Lower leg skin (tissue), 4 donors: Measurements from ENCODE around the gene R3HDM2. TPM values are rescaled to one million over a fixed set of nuclear protein-coding genes. Genes with fewer than 3 reads are reported as not detected.

Experiments
- DNase-seq, 2 donors: peaks; one replicate each; pipeline ENCODE4 v3.0.0-alpha.2; 2019; ENCODE audit warnings: low spot score in 2 of 2
- H3K4me3 ChIP-seq: fragments of 200-600 bp; sonication (generic); 2 replicates; pipeline ENCODE4 v1.5.1; 2017; ENCODE audit warnings: mild to moderate bottlenecking, low read depth; ENCODE audit not compliant: poor library complexity, severe bottlenecking
- POLR2A ChIP-seq, 2 donors: fragments of 450-650 bp; IDR thresholded peaks; one replicate each; pipeline ENCODE4 v1.6.1; 2016 to 2017; ENCODE audit warnings: antibody characterized with exemption in 2 of 2, mild to moderate bottlenecking in 1 of 2, moderate library complexity in 1 of 2
- WGBS, 2 donors: methylation state at CpG; one replicate each; pipeline ENCODE4 v1.1.5; 2018; 5-methylcytosine and 5-hydroxymethylcytosine counted together
- intact Hi-C: fragments of 100-400 bp; cut with DNase I; formaldehyde crosslinking; loops from one replicate; pipeline ENCODE4 v1.15.0; 2023; ENCODE audit warnings: low total_unique reads
- total RNA-seq, 4 donors: library from RNA; depleted of rRNA; stranded (reverse); fragments of >200 nt; gene quantifications; one replicate each; pipeline ENCODE4 v1.1.0, GENCODE V29; 2016
- TF ChIP-seq, protein P1 (sequence below), 3 donors: fragments of 450-650 bp; IDR thresholded peaks; one replicate each; pipeline ENCODE4 v1.5.1; 2016; ENCODE audit warnings: antibody characterized with exemption in 3 of 3, mild to moderate bottlenecking in 3 of 3, moderate library complexity in 2 of 3

Gene R3HDM2
- total RNA-seq = 10 to 100 TPM; 37.2 to 64.6 (median 54.3) TPM

DNA sequence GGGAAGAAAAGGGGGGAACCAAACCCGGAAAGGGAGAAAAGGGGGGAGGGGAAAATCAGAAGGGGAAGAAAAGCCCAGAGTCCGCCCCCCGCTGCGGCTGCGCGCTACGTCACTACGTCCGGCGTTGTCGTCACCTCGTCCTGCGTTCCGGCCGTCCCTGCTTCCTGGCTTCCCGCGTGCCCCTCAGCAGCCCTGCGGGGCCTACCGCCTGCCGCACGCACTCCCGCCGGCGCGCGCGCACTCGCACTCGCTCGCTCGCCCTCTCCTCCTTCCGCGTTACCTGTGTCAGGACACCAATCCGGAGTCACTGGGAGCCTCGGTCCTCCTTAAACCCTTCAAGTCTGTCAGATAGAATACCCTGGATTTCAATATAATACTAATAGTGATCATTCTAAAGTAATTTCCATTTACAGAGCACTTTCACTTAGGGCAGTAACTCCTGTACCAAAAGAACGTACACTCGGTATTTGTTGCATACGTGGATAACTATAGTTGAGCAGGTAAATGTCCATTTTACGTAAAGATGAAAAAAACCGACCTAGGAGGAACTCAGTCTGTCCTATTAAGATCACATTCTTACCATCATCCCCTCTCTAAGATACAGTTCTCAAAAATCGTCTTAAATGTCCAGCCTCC, at the start of gene R3HDM2:
TSS of gene R3HDM2 (minus strand) at position 113 of the 636 bp plus-strand sequence. CDS start 120,615 bp downstream, outside the sequence.
- H3K4me3 ChIP-seq = peak within 1 kb of the TSS; percentile 45
- intact Hi-C loops = no loop called here
- peak in 1 of 2 donors; percentile 70 for TF ChIP-seq POLR2A (IDR thresholded peaks at IDR 0.05)
- TF ChIP-seq, protein P1, sequence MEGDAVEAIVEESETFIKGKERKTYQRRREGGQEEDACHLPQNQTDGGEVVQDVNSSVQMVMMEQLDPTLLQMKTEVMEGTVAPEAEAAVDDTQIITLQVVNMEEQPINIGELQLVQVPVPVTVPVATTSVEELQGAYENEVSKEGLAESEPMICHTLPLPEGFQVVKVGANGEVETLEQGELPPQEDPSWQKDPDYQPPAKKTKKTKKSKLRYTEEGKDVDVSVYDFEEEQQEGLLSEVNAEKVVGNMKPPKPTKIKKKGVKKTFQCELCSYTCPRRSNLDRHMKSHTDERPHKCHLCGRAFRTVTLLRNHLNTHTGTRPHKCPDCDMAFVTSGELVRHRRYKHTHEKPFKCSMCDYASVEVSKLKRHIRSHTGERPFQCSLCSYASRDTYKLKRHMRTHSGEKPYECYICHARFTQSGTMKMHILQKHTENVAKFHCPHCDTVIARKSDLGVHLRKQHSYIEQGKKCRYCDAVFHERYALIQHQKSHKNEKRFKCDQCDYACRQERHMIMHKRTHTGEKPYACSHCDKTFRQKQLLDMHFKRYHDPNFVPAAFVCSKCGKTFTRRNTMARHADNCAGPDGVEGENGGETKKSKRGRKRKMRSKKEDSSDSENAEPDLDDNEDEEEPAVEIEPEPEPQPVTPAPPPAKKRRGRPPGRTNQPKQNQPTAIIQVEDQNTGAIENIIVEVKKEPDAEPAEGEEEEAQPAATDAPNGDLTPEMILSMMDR (IDR thresholded peaks at IDR 0.05) = no peak
- DNase-seq = peak; percentile 95 to 99
- 1 to 2% methylated on average over 41 of the region's 41 CpGs for WGBS, 2 donors

- WGBS, 2 donors = 77 to 78% methylated on average over 6 of the region's 6 CpGs
- no peak for DNase-seq
- intact Hi-C loops = no loop called here
- no peak within 1 kb of the TSS for H3K4me3 ChIP-seq
- TF ChIP-seq POLR2A (IDR thresholded peaks at IDR 0.05) = no peak
- TF ChIP-seq, protein P1 (IDR thresholded peaks at IDR 0.05) = no peak
Observed at GRCh38 chr12:57479376-57480115, 48.7 kb upstream of the R3HDM2 start, which contains the start of gene ARHGAP9. TSS of gene ARHGAP9 (minus strand) at chr12:57479866. CDS start at chr12:57479406, 460 bp downstream.

DNA sequence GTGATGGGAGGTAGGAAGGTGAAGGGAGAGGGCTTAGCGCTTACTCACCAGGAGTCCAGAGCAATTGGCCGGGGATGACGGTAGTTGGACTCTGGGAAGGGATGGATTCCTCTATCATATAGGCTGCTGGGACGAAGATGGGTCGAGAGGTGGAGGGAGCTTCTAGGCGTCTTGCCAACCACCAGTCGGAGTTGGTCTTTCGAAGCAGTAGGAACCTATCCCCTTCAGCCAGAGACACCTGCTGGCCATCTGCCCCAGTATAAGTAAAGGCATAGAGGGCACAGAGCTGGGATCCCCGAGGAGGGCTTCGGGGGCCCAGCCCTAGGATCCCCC, 48.2 kb upstream of the R3HDM2 start:
- TF ChIP-seq POLR2A (IDR thresholded peaks at IDR 0.05) = no peak
- TF ChIP-seq, protein P1 (IDR thresholded peaks at IDR 0.05) = no peak
- no peak for DNase-seq
- 82 to 87% methylated on average over 10 of the region's 10 CpGs for WGBS, 2 donors
- intact Hi-C loops = no loop called here
- H3K4me3 ChIP-seq = no peak overlapping the region

GRCh38 chr12:57477710-57478681, 47.2 kb upstream of the R3HDM2 start:
- no peak overlapping the region for H3K4me3 ChIP-seq
- WGBS, 2 donors = 71 to 72% methylated on average over 12 of the region's 12 CpGs
- intact Hi-C loops = no loop called here
- TF ChIP-seq POLR2A (IDR thresholded peaks at IDR 0.05) = no peak
- TF ChIP-seq, protein P1 (IDR thresholded peaks at IDR 0.05) = no peak
- DNase-seq = no peak

- H3K4me3 ChIP-seq = no peak overlapping the region
- WGBS, 2 donors = 84 to 86% methylated on average over 15 of the region's 15 CpGs
- intact Hi-C loops = no loop called here
- no peak for DNase-seq
- TF ChIP-seq, protein P1 (IDR thresholded peaks at IDR 0.05) = no peak
- TF ChIP-seq POLR2A (IDR thresholded peaks at IDR 0.05) = no peak
Observed at GRCh38 chr12:57476993-57477709, 46.3 kb upstream of the R3HDM2 start.
